HG02623 (cell line): ENCODE data around the gene CHST12.
"Not testable (repeated sequence)": the region's sequence is repeated elsewhere in the genome, so short reads cannot be mapped to it uniquely, and the experiment has no call there.

Experiments
- ATAC-seq: cut with Tn5 transposase; IDR thresholded peaks from one replicate; pipeline ENCODE4 v1.9.1; 2021; ENCODE audit warnings: moderate library complexity; ENCODE audit not compliant: unreplicated experiment

Gene CHST12

DNA sequence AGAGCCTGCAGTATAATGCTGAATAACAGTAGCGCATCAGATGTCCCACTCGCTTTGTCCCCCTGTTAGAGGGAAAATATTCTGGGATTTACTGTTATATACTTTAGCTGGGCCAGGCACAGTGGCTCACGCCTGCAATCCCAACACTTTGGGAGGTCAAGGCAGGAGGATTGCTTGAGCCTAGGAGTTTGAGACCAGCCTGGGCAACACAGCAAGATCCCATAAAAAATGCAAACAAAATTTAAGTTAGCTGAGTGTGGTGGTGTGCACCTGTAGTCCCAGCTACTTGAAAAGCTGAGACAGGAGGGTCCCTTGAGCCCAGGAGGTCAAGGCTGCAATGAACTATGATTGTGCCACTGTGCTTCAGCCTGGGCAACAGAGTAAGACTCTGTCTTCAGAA is 50.4 kb downstream of the CHST12 start:
- ATAC-seq = not testable (repeated sequence)

- ATAC-seq = no peak
Observed at GRCh38 chr7:2459674-2460073, 56.3 kb downstream of the CHST12 start.

- ATAC-seq = no peak
Observed at GRCh38 chr7:2460188-2460587, 56.8 kb downstream of the CHST12 start.

- no peak for ATAC-seq
Observed at GRCh38 chr7:2460641-2461040, 57.2 kb downstream of the CHST12 start.

DNA sequence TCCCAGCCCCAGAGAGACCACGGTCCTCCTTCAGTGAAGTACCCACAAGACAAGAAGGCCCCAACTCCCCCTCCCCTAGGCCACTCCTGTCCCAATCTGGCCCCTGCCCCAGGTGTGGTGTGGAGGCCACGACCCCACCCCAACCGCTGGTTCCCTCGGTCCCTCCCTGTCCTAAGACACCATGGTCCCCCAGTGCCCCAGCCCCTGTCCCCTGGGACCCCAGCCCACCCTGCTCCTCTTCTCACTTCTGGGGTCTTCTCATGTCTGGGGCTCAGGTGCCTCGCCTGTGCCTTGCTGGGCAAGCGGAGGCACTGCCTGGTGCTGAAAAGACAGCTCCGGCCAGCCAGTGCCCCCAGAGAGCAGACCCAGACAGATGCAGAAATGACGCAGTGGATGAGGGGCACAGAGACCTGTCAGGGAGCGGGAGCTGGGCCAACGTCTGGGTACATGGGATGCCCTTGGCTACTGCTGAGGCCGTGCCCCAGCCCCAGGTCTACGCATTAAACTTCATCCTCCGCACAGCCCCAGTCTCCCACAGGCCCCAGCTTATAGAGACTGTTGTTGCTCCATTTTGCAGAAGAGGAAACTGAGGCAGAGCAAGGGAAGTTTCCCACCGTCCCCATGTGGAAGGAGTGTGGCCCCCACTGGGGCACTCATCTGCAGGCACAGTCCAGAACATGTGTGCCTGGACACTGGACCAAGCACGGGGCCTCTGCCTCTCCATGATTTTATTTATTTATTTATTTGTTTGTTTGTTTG is 58.0 kb downstream of the CHST12 start:
- no peak for ATAC-seq

DNA sequence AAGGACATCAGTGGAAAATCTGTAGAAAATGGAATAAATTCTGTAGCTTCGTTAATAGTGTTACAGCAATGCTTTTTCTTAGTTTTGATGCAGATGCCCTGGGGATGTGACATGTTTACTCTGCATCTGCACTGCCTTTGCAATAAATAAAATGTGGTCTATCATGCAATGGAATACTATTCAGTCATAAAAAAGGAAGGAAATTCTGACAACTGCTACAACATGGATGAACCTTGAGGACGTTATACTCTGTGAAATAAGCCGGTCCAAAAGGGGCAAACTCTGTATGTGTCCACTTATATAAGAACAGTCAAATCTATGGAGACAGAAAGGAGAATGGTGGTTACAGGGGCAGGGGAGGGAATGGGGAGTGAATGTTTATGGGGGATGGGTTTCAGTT is 59.3 kb downstream of the CHST12 start:
- ATAC-seq = no peak

DNA sequence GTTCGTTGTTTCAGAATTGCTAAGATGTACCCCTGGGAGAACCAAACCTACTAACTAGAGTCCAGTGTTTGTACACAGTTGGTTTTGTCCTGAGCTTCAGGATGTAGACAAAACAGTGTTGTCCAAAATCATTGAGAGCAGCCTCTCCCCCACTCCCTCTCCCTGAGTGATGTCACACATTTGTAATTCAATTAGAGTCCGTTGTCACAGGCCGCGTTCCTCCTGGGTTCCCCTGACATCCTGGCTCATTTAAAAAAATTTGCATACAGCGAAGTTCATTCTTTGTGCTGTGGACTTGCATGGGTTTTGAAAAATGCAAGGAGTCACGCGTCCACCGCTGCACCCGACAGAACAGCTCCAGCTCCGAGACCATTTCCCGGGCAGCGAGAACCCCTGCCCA is 62.5 kb downstream of the CHST12 start:
- no peak for ATAC-seq

- no peak for ATAC-seq
Observed at GRCh38 chr7:2466675-2467074, 63.3 kb downstream of the CHST12 start.

- ATAC-seq = no peak
Observed at GRCh38 chr7:2468227-2468626, 64.8 kb downstream of the CHST12 start.

DNA sequence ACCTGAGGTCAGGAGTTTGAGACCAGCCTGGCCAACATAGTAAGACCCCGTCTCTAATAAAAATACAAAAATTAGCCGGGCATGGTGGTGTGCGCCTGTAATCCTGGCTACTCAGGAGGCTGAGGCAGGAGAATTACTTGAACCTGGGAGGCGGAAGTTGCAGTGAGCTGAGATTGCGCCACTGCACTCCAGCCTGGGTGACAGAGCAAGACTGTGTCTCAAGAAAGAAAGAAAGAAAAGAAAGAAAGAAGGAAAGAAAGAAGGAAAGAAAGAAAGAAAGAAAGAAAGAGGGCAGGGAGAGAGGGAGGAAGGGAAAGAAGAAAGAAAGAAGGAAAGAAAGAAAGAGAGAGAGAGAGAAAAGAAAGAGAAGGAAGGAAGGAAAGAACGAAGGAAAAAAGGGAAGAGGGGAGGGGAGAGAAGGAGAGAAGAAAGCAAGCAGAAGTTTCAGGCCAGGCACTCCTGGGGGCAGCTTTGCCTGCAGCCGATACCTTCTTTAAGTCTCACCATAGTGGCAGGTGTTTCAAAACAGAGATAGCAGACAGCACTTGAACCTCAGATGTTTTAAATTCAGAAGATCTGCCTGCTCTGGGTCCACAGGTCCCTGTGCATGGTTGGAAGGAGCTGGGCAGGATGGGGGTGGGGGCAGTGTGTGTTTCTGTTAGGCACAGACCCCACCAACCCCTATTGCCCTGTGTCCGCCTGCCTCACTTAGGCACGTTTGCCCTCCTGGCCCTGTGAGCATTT is 66.2 kb downstream of the CHST12 start:
- ATAC-seq = not testable (repeated sequence)

DNA sequence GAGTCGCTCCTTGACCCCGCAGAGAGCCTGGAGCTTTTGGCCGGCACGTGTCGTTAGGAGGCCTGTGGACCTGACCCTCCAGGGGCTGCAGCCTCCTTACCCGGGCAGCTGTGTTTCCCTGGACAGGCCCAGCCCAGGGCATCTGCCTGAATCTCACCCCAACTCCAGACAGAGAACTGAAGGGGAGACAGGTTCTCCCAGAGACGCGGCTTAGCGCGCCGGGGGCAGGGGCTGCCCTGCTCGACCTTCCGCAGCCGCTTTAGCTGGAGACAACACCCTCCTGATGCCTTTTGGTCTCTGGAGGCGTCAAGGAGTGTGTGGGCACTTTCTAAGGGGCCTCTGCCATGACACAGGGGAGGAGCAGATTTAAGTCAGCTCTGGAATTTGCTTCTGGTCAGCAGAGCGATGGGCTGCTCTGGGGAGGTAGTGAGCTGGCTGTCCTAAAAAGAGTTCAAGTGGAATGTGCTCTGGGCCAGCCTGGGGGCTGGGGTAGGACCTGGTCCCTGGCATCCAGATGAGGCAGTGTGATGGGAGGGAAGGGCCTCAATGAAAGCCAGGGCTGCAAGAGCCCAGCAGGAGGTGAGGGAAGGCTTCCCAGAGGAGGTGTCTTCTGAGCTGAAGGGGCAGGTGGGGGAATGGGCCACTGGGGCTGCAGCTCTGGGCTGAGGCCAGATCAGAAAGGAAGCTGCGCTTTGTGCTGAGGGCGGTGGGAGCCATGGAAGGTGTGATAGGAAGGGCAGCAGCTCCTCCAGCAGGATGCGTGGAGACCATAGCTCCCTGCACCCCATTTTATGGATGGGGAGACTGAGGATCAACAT is 67.0 kb downstream of the CHST12 start:
- ATAC-seq = no peak

GRCh38 chr7:2471022-2471329 is 67.6 kb downstream of the CHST12 start:
- no peak for ATAC-seq

GRCh38 chr7:2471396-2471795 is 68.0 kb downstream of the CHST12 start:
- no peak for ATAC-seq

- no peak for ATAC-seq
Observed at GRCh38 chr7:2472739-2473138, 69.3 kb downstream of the CHST12 start.

DNA sequence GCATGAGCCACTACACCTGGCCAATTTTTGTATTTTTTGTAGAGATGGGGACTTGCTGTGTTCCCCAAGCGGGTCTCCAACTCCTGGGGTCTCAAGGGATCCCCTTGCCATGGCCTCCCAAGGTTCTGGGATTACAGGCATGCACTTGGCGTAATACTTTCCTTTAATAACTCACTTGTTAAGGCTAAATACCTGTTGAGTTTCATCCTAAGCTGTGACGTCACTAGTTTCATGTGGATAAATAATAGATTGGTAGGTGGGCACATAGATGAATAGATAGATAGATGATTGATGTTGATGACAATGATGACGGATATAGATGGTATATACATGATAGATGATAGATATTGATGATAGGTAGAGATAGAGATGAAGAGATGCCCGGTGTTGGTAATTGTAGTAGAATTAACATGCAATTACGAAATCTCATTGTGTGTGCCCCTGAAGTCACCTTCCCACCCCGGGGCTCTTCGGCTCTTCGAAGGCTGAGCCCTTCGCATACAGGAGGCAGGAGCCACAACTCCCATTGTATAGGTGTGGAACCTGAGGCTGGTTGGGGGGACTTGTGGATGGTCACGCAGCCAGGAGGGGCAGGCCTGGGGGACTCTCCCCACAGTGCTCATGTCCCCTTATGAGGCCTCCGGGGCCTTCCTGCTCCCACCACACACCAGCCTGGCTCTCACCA is 70.2 kb downstream of the CHST12 start:
- ATAC-seq = no peak

DNA sequence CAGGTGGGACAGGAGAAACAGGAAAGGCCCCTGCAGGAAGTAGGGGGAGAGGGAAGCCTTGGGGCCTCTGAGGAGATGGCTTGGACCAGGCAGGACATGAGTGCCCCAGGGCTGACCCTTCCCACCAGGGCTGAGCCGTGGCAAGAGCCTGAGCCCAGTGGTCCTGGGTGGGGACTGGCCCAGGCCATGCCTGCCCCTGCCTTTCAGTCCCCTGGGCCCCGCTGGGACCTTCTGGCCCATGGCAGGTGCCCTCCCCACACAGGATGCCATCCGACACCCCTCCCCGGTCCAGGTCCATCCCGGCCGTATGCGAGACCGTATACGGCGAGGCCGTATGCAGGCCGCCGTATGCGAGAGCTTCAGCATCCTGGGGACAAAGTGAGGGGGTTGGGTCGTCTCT is 70.8 kb downstream of the CHST12 start:
- no peak for ATAC-seq

- no peak for ATAC-seq
Observed at GRCh38 chr7:2474813-2475677, 71.6 kb downstream of the CHST12 start.

GRCh38 chr7:2475678-2476015 is 72.2 kb downstream of the CHST12 start:
- ATAC-seq = no peak

GRCh38 chr7:2476298-2476697 is 72.9 kb downstream of the CHST12 start, which contains the start of gene GRIFIN:
Gene GRIFIN, minus strand, starts transcription at chr7:2476398. Its CDS starts 15 bp downstream, at chr7:2476383.
- ATAC-seq = no peak

GRCh38 chr7:2476776-2477446 is 73.5 kb downstream of the CHST12 start:
- ATAC-seq = no peak
